ENCODE data around the gene TMTC2. TPM values are rescaled to one million over a fixed set of nuclear protein-coding genes. Genes with fewer than 3 reads are reported as not detected.

Gene TMTC2
- total and polyA plus RNA-seq, 10 of the 15 experiments (the other 5 are each of a cell fraction or from before 2014, with no cell fraction given), result 0.14 to 9.7 (median 1.2) TPM

- no peak for TF ChIP-seq ZNF592 (IDR thresholded peaks at IDR 0.05)
- TF ChIP-seq RFX5 (IDR thresholded peaks at IDR 0.05; ENCODE audit: low read depth, low read length), result no peak
- no peak for TF ChIP-seq CREM (IDR thresholded peaks at IDR 0.05; ENCODE audit: low read depth)
- TF ChIP-seq STAT1 (conservative IDR thresholded peaks at IDR 0.05), result no peak
- no peak for TF ChIP-seq RAD21 (IDR thresholded peaks at IDR 0.05; ENCODE audit: insufficient read depth, low read depth, low read length)
- no peak for TF ChIP-seq NFXL1 (IDR thresholded peaks at IDR 0.05; ENCODE audit: borderline replicate concordance)
Measured at GRCh38 chr12:82696543-82696942, 9.8 kb downstream of the TMTC2 start (continued).

GRCh38 chr12:82698708-82699564 is 12.2 kb downstream of the TMTC2 start:
- DNase-seq (ENCODE audit: low read depth, low spot score) (no peak), ATAC-seq (no peak), FAIRE-seq (no peak)
- POLR2A ChIA-PET, result no interaction called here
- Histone ChIP-seq H3K9me3 (replicated peaks; ENCODE audit: control insufficient read depth, insufficient read depth, low read length) (no peaks in the 10 kb centered on the region; the same call in 2 of the 3 replicates), H3K4me2 (ENCODE audit: control insufficient read depth, insufficient read depth) (no peak overlapping the region), H3K27ac (ENCODE audit: control insufficient read depth, insufficient read depth) (no peak overlapping the region), H3K9ac (ENCODE audit: control insufficient read depth, insufficient read depth, low read length) (no peak overlapping the region), H4K20me1 (ENCODE audit: control insufficient read depth, insufficient read depth) (no peaks in the 10 kb centered on the region), H3K36me3 (ENCODE audit: control insufficient read depth in 2 of 2, insufficient read depth in 2 of 2, low read length in 1 of 2) (no peaks in the 10 kb centered on the region), H3K4me1 (ENCODE audit: control insufficient read depth, insufficient read depth, low read length) (no peaks in the 10 kb centered on the region), H3K27me3 (replicated peaks in 1 of 2; ENCODE audit: control insufficient read depth in 2 of 2, insufficient read depth in 2 of 2, low read length in 1 of 2) (no peaks in the 10 kb centered on the region), H3K79me2 (ENCODE audit: control insufficient read depth, insufficient read depth, low read length) (no peaks in the 10 kb centered on the region), H2AFZ (ENCODE audit: control insufficient read depth, low read depth, low read length) (no peak overlapping the region), H3K4me3 (no peak overlapping the region)
- intact Hi-C loops (cut with micrococcal nuclease; ENCODE audit: unreplicated experiment), result no loop called here
- CTCF ChIA-PET, result interaction anchor here (1.3 to 3.8 kb wide), 3 partner anchors 11 to 13 kb away, joined by 3 to 20 read pairs (median 3); partner anchors contain the start of gene TMTC2
- in situ Hi-C loops (cut with MboI), result no loop called here
- RAD21 ChIA-PET (ENCODE audit: unreplicated experiment), result interaction anchor here (3.8 kb wide), 1 partner anchor 13 kb away, joined by 16 read pairs; the partner anchor contains the start of gene TMTC2
- no TSS peak for BruUV-seq (replicated peaks)
- WGBS (ENCODE audit: insufficient coverage, insufficient replicate concordance, low lambda C conversion rate, missing lambda C conversion rate), result 81% methylated on average over 12 of the region's 12 CpGs
- SMC1A ChIA-PET (ENCODE audit: uncharacterized antibody, unreplicated experiment), result interaction anchor here (1.1 to 2.2 kb wide), 5 partner anchors 9 to 18 kb away, joined by 4 to 11 read pairs (median 5); partner anchors contain the start of gene TMTC2
- TF ChIP-seq RUNX3 (IDR thresholded peaks at IDR 0.05; ENCODE audit: low read length) (no peak), KAT2A (conservative IDR thresholded peaks at IDR 0.05; ENCODE audit: control insufficient read depth, low read depth, low read length) (no peak), EED (IDR thresholded peaks at IDR 0.05; ENCODE audit: low read depth) (no peak), USF1 (IDR thresholded peaks at IDR 0.05; ENCODE audit: borderline replicate concordance, extremely low read length, insufficient read depth, low read depth, low read length) (no peak), ZNF384 (IDR thresholded peaks at IDR 0.05; ENCODE audit: borderline replicate concordance, low read depth, low read length) (no peak), ZBTB40 (IDR thresholded peaks at IDR 0.05; ENCODE audit: borderline replicate concordance) (no peak)

All from GM12878 (cell line).